ENCODE data around the gene FLVCR2.
A peak's percentile ranks its signal among the peaks of the same experiment; 100 is the strongest.

Gene FLVCR2

GRCh38 chr14:75558440-75558839 is 20.0 kb upstream of the FLVCR2 start:
- no peak for DNase-seq

GRCh38 chr14:75559045-75559444 is 19.4 kb upstream of the FLVCR2 start:
- no peak for DNase-seq

- DNase-seq, result peak in 2 of 4 experiments; percentile 46 to 50
These were observed 18.8 kb upstream of the FLVCR2 start for GRCh38 chr14:75559451-75560222.

DNA sequence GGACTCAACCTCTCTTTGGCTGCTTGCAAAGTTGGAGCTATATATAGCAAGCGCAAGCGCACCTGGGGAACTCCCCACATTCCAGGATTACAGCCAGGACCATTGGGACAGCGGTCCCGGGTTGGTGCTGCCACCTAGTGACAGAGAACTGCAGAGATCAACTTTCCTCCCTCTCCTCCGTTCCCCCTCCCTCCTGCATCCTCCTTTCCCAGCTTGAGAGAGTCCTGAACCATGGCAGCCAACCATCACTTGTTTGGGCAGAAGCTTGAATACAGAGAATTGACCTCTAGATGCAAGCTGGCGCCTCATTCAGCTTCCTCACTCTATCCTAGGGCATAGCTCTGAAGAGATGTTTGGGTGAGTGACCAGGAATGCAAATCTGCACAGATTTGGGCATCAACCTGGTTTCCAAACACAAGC is 17.4 kb upstream of the FLVCR2 start:
- DNase-seq, result no peak

DNA sequence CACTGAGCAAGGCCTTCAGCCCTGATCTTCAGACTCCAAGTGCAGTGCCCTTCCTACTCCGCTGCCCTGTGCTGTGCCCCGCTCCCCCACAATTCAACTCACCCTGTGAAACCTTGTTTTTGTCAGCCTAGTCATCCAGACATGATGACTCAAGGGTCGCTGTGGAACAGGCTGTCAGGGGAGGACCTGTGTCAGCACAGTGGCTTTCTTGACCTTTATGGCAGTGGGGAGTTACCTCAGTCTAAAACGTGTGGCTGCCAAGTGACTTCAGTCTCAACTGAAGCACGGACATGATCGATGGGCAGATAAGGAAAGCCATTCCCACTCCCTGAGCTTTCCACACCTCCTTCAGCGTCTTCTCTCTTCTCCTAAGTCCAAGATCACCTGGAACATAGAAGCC is 16.3 kb upstream of the FLVCR2 start:
- DNase-seq, result peak in 2 of 4 experiments; percentile 35 to 58

DNA sequence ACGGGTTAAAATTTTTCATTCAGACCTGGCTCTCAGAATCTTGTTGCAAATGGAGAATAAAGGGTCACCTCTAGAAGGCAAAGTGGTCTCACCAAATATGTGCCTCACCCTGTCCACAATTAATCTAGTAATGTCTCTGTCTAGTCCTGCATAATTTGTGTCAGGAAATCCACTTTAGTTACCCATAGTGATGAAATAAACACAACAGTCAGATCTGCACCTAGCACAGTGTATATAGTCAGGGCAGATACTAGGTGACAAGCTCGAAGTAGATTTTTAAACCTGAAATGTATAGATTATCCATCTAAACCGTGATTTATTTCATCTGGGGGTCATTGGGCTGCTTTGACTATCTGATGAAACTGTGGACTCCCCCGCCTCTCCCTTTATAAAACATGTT is 15.9 kb upstream of the FLVCR2 start:
- no peak for DNase-seq

- no peak for DNase-seq
These were observed 14.5 kb upstream of the FLVCR2 start for GRCh38 chr14:75563931-75564330.

GRCh38 chr14:75565056-75565455 is 13.4 kb upstream of the FLVCR2 start:
- no peak for DNase-seq

DNA sequence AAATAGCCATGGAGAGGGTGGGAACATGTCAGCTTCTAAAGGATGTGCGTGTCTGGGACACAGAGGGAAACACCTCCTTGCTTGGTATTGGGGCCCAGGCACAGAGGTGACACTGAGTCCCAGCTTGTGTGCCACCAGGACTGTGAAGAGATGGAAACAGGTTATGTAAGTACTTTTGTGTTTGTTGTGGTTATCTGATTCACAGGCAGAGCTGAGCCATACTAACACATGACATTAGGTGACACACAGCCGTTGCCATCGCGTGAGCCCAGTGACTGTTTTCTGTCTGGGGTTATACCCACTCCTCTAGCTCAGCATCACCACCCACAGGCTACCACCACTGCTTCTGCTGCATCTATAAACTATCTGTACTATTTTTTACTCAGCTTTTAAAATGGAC is 12.1 kb upstream of the FLVCR2 start:
- peak; percentile 38 to 61 (median 45) for DNase-seq

DNA sequence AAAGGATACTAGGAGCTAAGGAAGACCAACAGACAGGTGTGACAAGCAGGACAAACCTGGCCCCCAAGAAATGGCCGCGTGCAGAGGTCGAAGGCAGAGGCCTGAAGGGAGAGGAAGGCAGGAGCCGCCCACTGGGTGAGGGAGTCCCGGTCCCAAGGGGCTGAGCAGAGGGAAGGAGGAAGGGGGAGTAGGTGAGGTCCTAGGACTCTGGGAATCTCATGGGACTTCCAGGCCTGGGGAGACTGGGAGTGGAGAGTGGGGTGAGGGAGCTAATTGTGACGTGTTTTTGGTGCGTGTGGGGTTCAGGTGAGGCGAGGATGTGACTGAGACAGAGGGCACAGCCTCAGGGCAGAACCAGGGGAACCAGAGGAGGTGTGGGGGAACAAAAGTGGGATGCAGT is 11.7 kb upstream of the FLVCR2 start:
- no peak for DNase-seq

GRCh38 chr14:75568140-75568539 is 10.3 kb upstream of the FLVCR2 start:
- DNase-seq, result no peak

DNA sequence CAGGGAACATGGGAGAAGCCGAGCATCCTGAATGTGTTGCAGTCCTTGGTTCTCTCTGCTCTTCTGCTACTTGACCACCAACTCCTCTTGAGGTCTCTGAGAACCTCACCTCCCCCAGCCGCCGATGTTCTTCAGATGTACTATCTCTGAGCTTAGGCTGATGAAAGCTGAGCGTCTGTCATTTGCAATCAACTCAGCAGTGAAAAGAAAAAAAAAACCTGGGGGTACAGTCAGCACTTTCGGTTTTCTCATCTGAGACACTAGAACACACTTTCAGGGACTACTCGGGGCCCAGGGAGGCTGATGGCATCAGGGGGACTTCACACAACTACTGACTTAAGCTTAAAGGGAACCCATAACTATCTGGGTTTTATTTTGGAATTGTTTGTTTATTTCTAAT is 9.6 kb upstream of the FLVCR2 start:
- no peak for DNase-seq

- DNase-seq, result no peak
These were observed 7.6 kb upstream of the FLVCR2 start for GRCh38 chr14:75570797-75571196.

- DNase-seq, result no peak
These were observed 6.3 kb upstream of the FLVCR2 start for GRCh38 chr14:75572104-75572503.

- DNase-seq, result no peak
These were observed 1.3 kb upstream of the FLVCR2 start for GRCh38 chr14:75577090-75577489.

- DNase-seq, result peak; percentile 30 to 56 (median 46)
These were observed 705 bp upstream of the FLVCR2 start for GRCh38 chr14:75577729-75578101.

DNA sequence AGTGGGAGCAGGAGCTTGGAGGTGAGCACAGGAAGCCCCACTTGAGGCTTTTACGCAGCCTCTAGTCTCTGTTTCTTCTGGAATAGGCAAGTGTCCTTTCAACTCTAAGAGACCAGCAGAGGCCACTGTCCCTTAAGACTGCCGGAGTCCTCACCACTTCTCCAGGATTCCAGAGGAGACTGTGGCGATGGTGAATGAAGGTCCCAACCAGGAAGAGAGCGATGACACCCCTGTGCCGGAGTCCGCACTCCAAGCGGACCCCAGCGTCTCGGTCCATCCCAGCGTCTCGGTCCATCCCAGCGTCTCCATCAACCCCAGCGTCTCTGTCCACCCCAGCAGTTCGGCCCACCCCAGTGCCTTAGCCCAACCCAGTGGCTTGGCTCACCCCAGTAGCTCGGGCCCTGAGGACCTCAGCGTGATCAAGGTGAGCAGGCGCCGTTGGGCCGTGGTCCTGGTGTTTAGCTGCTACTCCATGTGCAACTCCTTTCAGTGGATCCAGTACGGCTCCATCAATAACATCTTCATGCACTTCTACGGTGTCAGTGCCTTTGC is 442 bp downstream of the FLVCR2 start:
- no peak for DNase-seq

DNA sequence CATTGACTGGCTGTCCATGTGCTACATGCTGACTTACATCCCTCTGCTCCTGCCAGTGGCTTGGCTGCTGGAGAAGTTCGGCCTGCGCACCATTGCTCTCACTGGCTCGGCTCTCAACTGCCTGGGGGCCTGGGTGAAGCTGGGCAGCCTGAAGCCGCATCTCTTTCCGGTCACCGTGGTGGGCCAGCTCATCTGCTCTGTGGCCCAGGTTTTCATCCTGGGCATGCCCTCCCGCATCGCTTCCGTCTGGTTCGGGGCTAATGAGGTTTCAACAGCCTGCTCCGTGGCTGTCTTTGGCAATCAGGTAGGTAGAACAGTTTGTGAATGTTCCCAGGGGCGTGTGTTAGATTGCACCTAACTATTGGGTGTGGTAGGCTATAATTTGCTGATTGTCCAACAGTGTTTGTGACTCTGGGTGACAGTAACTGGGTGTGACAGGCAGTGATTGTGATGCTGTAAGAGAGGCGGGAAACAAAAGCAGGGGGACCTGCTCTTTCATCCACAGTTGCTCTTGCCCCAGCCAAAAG is 981 bp downstream of the FLVCR2 start:
- no peak for DNase-seq

DNA sequence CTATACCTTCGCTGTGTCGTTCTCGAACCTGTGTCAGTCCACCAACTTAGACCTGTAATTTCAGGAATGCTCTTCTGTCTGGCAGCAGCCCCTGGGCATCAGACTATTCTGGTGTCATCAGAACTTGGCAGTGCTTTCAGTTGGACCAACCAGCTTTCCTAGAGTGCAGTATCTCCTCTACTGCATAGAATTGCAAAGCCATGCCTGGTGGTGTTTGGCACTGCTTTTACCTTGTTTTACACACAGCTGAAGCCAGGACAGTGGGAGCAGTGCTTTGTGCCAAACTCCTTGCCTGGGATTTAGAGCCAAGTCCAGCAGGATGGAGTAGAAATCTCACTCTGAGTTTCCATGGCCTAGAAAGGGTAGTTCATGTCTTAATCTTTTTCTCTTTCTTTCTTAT is 1.5 kb downstream of the FLVCR2 start:
- no peak for DNase-seq

DNA sequence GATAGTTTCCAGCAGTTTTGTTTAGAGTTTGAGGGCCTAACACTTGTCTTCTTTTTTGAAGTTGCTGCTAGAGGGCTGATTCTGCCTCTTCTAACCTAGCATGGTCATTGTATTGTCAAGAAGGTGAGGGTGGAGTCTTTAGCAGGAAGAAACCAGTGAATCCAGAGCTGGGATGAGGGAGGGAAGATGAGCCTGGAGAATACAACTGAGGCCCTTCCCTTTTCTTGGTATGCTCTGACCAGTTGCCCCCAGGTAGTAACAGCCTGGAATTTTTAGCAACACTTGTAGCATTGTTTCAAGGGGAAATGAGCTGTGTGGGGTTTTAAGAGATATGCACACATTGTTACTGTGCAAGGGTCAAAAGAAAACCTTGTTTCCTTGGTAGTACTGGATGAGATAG is 9.0 kb downstream of the FLVCR2 start:
- DNase-seq, result no peak

DNA sequence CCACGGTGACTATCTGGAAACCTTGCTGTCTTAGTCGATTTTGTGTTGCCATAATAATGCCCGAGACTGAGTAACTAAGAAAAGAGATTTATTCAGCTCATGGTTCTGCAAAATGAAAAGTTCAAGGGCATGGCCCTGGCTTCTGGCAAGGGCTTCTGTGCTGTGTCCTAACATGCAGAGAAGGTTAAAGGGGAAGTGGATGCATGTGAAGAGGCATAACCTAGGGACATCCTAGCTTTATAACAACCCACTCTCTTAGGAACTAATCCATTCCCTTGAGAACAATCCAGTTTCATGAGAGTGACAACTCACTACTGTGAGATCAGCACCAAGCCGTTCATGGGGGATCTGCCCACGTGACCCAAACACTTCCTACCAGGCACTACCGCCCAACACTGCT is 11.5 kb downstream of the FLVCR2 start:
- no peak for DNase-seq

GRCh38 chr14:75591331-75591946 is 13.0 kb downstream of the FLVCR2 start:
- DNase-seq, result no peak

DNA sequence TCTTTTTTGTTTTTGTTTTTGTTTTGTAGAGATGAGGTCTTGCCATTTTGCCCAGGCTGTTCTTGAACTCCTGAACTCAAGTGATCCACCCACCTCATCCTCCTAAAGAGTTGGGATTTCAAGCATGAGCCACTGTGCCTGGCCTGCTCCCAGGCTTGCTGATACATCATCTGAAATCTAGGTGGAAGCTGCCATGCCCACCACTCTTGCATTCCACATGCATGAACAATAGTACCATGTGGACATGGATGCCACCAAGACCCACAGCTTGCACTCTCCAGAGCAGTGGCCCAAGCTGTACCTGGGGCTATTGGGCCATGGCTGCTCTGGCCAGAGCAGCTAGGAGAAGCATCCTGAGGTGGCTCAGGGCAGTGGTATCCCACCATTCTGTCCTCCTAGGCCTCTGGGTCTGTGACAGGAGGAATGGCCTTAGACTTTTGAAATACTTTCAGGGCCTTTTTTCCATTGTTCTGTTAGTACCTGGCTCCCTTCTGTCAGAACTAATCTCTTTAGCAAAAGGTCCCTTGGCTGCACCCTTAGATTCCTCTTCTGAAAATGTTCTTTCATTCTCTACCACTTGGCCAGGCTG is 13.7 kb downstream of the FLVCR2 start:
- no peak for DNase-seq

GRCh38 chr14:75595226-75595625 is 16.8 kb downstream of the FLVCR2 start:
- no peak for DNase-seq

Data from activated CD4-positive, CD25-positive, alpha-beta regulatory T cell (primary cell).